Urothelium cell line (cell line): ENCODE measurements around the gene NDUFB8.
A peak's percentile ranks its signal among the peaks of the same experiment; 100 is the strongest.

Experiments
- DNase-seq: peaks from one replicate; pipeline ENCODE4 v3.0.0; 2011; ENCODE audit warnings: low spot score, mixed read lengths
- FAIRE-seq: peaks from 2 replicates; lab custom pipeline; 2011; peaks lifted over from hg19 to GRCh38; lab: Jason Lieb, UNC

Gene NDUFB8

GRCh38 chr10:100537475-100537874 is 7.8 kb upstream of the NDUFB8 start:
- DNase-seq: no peak
- no peak for FAIRE-seq

- DNase-seq (peak; percentile 97), FAIRE-seq (no peak)
These were observed 6.2 kb upstream of the NDUFB8 start, which contains the start of gene HIF1AN for GRCh38 chr10:100535715-100536353. HIF1AN (plus strand) TSS chr10:100535943; CDS start chr10:100535959, 16 bp downstream.

- DNase-seq: no peak
- no peak for FAIRE-seq
These were observed 5.7 kb upstream of the NDUFB8 start for GRCh38 chr10:100535338-100535714.

- no peak for DNase-seq
- no peak for FAIRE-seq
These were observed 5.1 kb upstream of the NDUFB8 start for GRCh38 chr10:100534726-100535125.

- DNase-seq (no peak), FAIRE-seq (no peak)
These were observed 2.1 kb upstream of the NDUFB8 start for GRCh38 chr10:100531761-100532160.

- no peak for FAIRE-seq
- no peak for DNase-seq
These were observed 673 bp downstream of the NDUFB8 start for GRCh38 chr10:100528921-100529474.

GRCh38 chr10:100528123-100528886 is 1.4 kb downstream of the NDUFB8 start:
- FAIRE-seq (no peak), DNase-seq (no peak)

- DNase-seq: no peak
- no peak for FAIRE-seq
These were observed 5.0 kb downstream of the NDUFB8 start for GRCh38 chr10:100524638-100525037.

GRCh38 chr10:100524206-100524605 is 5.5 kb downstream of the NDUFB8 start:
- FAIRE-seq: no peak
- DNase-seq: no peak

- FAIRE-seq (no peak), DNase-seq (no peak)
These were observed 6.7 kb downstream of the NDUFB8 start for GRCh38 chr10:100522945-100523344.

GRCh38 chr10:100522107-100522801 is 7.4 kb downstream of the NDUFB8 start:
- FAIRE-seq (no peak), DNase-seq (no peak)

GRCh38 chr10:100520811-100521210 is 8.9 kb downstream of the NDUFB8 start:
- no peak for FAIRE-seq

GRCh38 chr10:100519311-100520051 is 10.2 kb downstream of the NDUFB8 start, which contains the start of gene SEC31B:
SEC31B (minus strand) TSS chr10:100519861; CDS start chr10:100516952, 2,909 bp downstream.
- DNase-seq: no peak
- peak; percentile 9 for FAIRE-seq

More at GRCh38 chr10:100520811-100521210, 8.9 kb downstream of the NDUFB8 start:
- no peak for DNase-seq

GRCh38 chr10:100518761-100519241 is 10.9 kb downstream of the NDUFB8 start:
- peak; percentile 57 for DNase-seq
- FAIRE-seq: peak; percentile 77

GRCh38 chr10:100516847-100517246 is 12.8 kb downstream of the NDUFB8 start:
- FAIRE-seq: no peak

GRCh38 chr10:100515612-100516011 is 14.1 kb downstream of the NDUFB8 start:
- DNase-seq: no peak
- FAIRE-seq: no peak

More at GRCh38 chr10:100516847-100517246, 12.8 kb downstream of the NDUFB8 start:
- peak; percentile 37 for DNase-seq

- no peak for FAIRE-seq
- no peak for DNase-seq
These were observed 18.9 kb downstream of the NDUFB8 start for GRCh38 chr10:100510533-100511308.

- no peak for FAIRE-seq
- DNase-seq: no peak
These were observed 20.3 kb downstream of the NDUFB8 start for GRCh38 chr10:100509241-100509840.

- DNase-seq (peak; percentile 61), FAIRE-seq (no peak)
These were observed 20.9 kb downstream of the NDUFB8 start for GRCh38 chr10:100508691-100509150.
